Measurements from ENCODE around the gene BRICD5.
"Not testable (repeated sequence)": the region's sequence is repeated elsewhere in the genome, so short reads cannot be mapped to it uniquely, and the experiment has no call there.

BRICD5 gene

GRCh38 chr16:2214719-2214968 is 4.0 kb upstream of the BRICD5 start, which contains the start of gene PGP:
Gene PGP, minus strand, starts transcription at chr16:2214840. Its CDS starts 63 bp downstream, at chr16:2214777.
- no peak for FAIRE-seq

- FAIRE-seq, result no peak
Observed at GRCh38 chr16:2213817-2214718, 3.4 kb upstream of the BRICD5 start.

- no peak for FAIRE-seq
Observed at GRCh38 chr16:2212362-2213324, 2.0 kb upstream of the BRICD5 start.

GRCh38 chr16:2211923-2212347 is 1.3 kb upstream of the BRICD5 start:
- no peak for FAIRE-seq

GRCh38 chr16:2210009-2210332 is 692 bp downstream of the BRICD5 start:
- no peak for FAIRE-seq

- no peak for FAIRE-seq
Observed at GRCh38 chr16:2209258-2210008, 1.2 kb downstream of the BRICD5 start.

- no peak for FAIRE-seq
Observed at GRCh38 chr16:2208772-2209171, 1.9 kb downstream of the BRICD5 start.

- no peak for FAIRE-seq
Observed at GRCh38 chr16:2208308-2208707, 2.4 kb downstream of the BRICD5 start.

- FAIRE-seq, result no peak
Observed at GRCh38 chr16:2207872-2208271, 2.8 kb downstream of the BRICD5 start.

- no peak for FAIRE-seq
Observed at GRCh38 chr16:2206780-2207433, 3.8 kb downstream of the BRICD5 start.

- FAIRE-seq, result no peak
Observed at GRCh38 chr16:2206420-2206779, 4.3 kb downstream of the BRICD5 start.

- no peak for FAIRE-seq
Observed at GRCh38 chr16:2205967-2206313, 4.7 kb downstream of the BRICD5 start.

- no peak for FAIRE-seq
Observed at GRCh38 chr16:2205104-2205966, 5.3 kb downstream of the BRICD5 start, which contains the start of gene MLST8. Gene MLST8, plus strand, starts transcription at chr16:2205454. Its CDS starts 632 bp downstream, at chr16:2206086.

- no peak for FAIRE-seq
Observed at GRCh38 chr16:2204416-2205103, 6.1 kb downstream of the BRICD5 start.

- FAIRE-seq, result not testable (repeated sequence)
Observed at GRCh38 chr16:2203119-2203688, 7.5 kb downstream of the BRICD5 start.

GRCh38 chr16:2200313-2200712 is 10.3 kb downstream of the BRICD5 start:
- no peak for FAIRE-seq

GRCh38 chr16:2199621-2200139 is 11.0 kb downstream of the BRICD5 start:
- FAIRE-seq, result no peak

- FAIRE-seq, result no peak
Observed at GRCh38 chr16:2199095-2199494, 11.6 kb downstream of the BRICD5 start.

- FAIRE-seq, result no peak
Observed at GRCh38 chr16:2198283-2198682, 12.4 kb downstream of the BRICD5 start.

- FAIRE-seq, result no peak
Observed at GRCh38 chr16:2197765-2198164, 12.9 kb downstream of the BRICD5 start.

Measured in A204.1 (cell line).